H9 (cell line): ENCODE data around the gene GALT. TPM values are rescaled to one million over a fixed set of nuclear protein-coding genes. Genes with fewer than 3 reads are reported as not detected.

ENCODE experiments used
- DNase-seq: peaks from one replicate; pipeline ENCODE4 v3.0.0-alpha.2; 2017
- H2AFZ ChIP-seq: one replicate; pipeline ENCODE4 v1.6.1; 2013; ENCODE audit warnings: mild to moderate bottlenecking, low read length, control low read depth, moderate library complexity
- H2AK5ac ChIP-seq: 2 replicates; pipeline ENCODE4 v1.6.1; 2013; ENCODE audit warnings: low read length, control low read depth, mixed read lengths; ENCODE audit not compliant: insufficient read length
- H2BK120ac ChIP-seq: one replicate; pipeline ENCODE4 v1.6.1; 2013; ENCODE audit warnings: low read depth, mild to moderate bottlenecking, low read length, control low read depth, inconsistent platforms; ENCODE audit not compliant: poor library complexity, severe bottlenecking
- H2BK12ac ChIP-seq: 2 replicates; pipeline ENCODE4 v1.6.1; 2013; ENCODE audit warnings: low read length, control low read depth, mixed read lengths, low read depth; ENCODE audit not compliant: insufficient read length
- H2BK15ac ChIP-seq: 2 replicates; pipeline ENCODE4 v1.6.1; 2013; ENCODE audit warnings: low read depth, low read length, control low read depth
- H2BK20ac ChIP-seq: one replicate; pipeline ENCODE4 v1.6.1; 2013; ENCODE audit warnings: low read depth, mild to moderate bottlenecking, low read length, control low read depth, inconsistent platforms; ENCODE audit not compliant: poor library complexity, severe bottlenecking
- H2BK5ac ChIP-seq: 2 replicates; pipeline ENCODE4 v1.6.1; 2013; ENCODE audit warnings: low read length, control low read depth, mixed read lengths; ENCODE audit not compliant: insufficient read length
- H3K14ac ChIP-seq: 2 replicates; pipeline ENCODE4 v1.6.1; 2013; ENCODE audit warnings: low read length, control low read depth; ENCODE audit not compliant: insufficient read depth
- H3K18ac ChIP-seq: 2 replicates; pipeline ENCODE4 v1.6.1; 2013; ENCODE audit warnings: low read depth, mild to moderate bottlenecking, mixed read lengths, low read length, control low read depth; ENCODE audit not compliant: insufficient read length
- H3K23ac ChIP-seq: 2 replicates; pipeline ENCODE4 v1.6.1; 2013; ENCODE audit warnings: low read length, control low read depth, mixed read lengths, low read depth; ENCODE audit not compliant: insufficient read length
- H3K23me2 ChIP-seq: 2 replicates; pipeline ENCODE4 v1.6.1; 2013; ENCODE audit warnings: low read depth, mild to moderate bottlenecking, mixed read lengths, low read length, control low read depth; ENCODE audit not compliant: insufficient read length, poor library complexity, severe bottlenecking
- H3K27ac ChIP-seq: 2 replicates; pipeline ENCODE4 v1.5.1; 2013; ENCODE audit warnings: low read length, control low read depth, mixed read lengths, low read depth; ENCODE audit not compliant: insufficient read length
- H3K27me3 ChIP-seq: 2 replicates; pipeline ENCODE4 v1.6.1; 2013; ENCODE audit warnings: low read length, control low read depth, inconsistent platforms; ENCODE audit not compliant: insufficient read depth
- H3K4ac ChIP-seq: 2 replicates; pipeline ENCODE4 v1.6.1; 2013; ENCODE audit warnings: low read depth, mild to moderate bottlenecking, control low read depth, inconsistent platforms, low read length, moderate library complexity
- H3K4me1 ChIP-seq: 2 replicates; pipeline ENCODE4 v1.6.1; 2013; ENCODE audit warnings: low read length, control low read depth, inconsistent platforms; ENCODE audit not compliant: insufficient read depth
- H3K4me2 ChIP-seq: 2 replicates; pipeline ENCODE4 v1.6.1; 2013; ENCODE audit warnings: low read length, control low read depth, mixed read lengths; ENCODE audit not compliant: insufficient read length, insufficient read depth
- H3K56ac ChIP-seq: 2 replicates; pipeline ENCODE4 v1.6.1; 2013; ENCODE audit warnings: low read depth, mild to moderate bottlenecking, mixed read lengths, low read length, control low read depth; ENCODE audit not compliant: insufficient read length
- H3K79me1 ChIP-seq: 2 replicates; pipeline ENCODE4 v1.6.1; 2013; ENCODE audit warnings: low read depth, mild to moderate bottlenecking, moderate library complexity, low read length, control low read depth, inconsistent platforms; ENCODE audit not compliant: insufficient read depth, poor library complexity, severe bottlenecking
- H3K79me2 ChIP-seq: 2 replicates; pipeline ENCODE4 v1.6.1; 2013; ENCODE audit warnings: low read length, control low read depth, inconsistent platforms; ENCODE audit not compliant: insufficient read depth
- H3K9ac ChIP-seq: 2 replicates; pipeline ENCODE4 v1.6.1; 2013; ENCODE audit warnings: low read length, control low read depth, mixed read lengths; ENCODE audit not compliant: insufficient read length; ENCODE audit errors: extremely low read depth
- H3K9me3 ChIP-seq: one replicate; pipeline ENCODE4 v1.6.1; 2013; ENCODE audit warnings: low read depth, low read length, inconsistent platforms; ENCODE audit not compliant: control insufficient read depth
- H3T11ph ChIP-seq: one replicate; pipeline ENCODE4 v1.6.1; 2013; ENCODE audit warnings: mild to moderate bottlenecking, low read length, control low read depth, inconsistent platforms
- H4K20me1 ChIP-seq: one replicate; pipeline ENCODE4 v1.6.1; 2013; ENCODE audit not compliant: control insufficient read depth, insufficient read length, insufficient read depth
- H4K5ac ChIP-seq: 2 replicates; pipeline ENCODE4 v1.6.1; 2013; ENCODE audit warnings: low read depth, mild to moderate bottlenecking, mixed read lengths, low read length, control low read depth; ENCODE audit not compliant: insufficient read length
- H4K8ac ChIP-seq: replicated peaks from 2 replicates; pipeline ENCODE4 v1.6.1; 2013; ENCODE audit warnings: low read length, control low read depth, mixed read lengths, low read depth; ENCODE audit not compliant: insufficient read length
- H4K91ac ChIP-seq: 2 replicates; pipeline ENCODE4 v1.6.1; 2013; ENCODE audit warnings: low read depth, mild to moderate bottlenecking, moderate library complexity, mixed read lengths, low read length, control low read depth; ENCODE audit not compliant: insufficient read length
- H3K27ac Mint-ChIP-seq, 3 experiments: 2 replicates in 2 of 3; 3 replicates in 1 of 3; pipeline ENCODE4 v1.8.0; 2020 to 2021; ENCODE audit warnings: mixed read lengths in 3 of 3, mild to moderate bottlenecking in 1 of 3, moderate library complexity in 1 of 3
- H3K27me3 Mint-ChIP-seq: 2 replicates; pipeline ENCODE4 v1.8.0; 2021; ENCODE audit warnings: low read depth, mild to moderate bottlenecking, moderate library complexity, mixed read lengths
- H3K36me3 Mint-ChIP-seq, 3 experiments: 2 replicates in 2 of 3; 3 replicates in 1 of 3; pipeline ENCODE4 v1.8.0; 2020 to 2021; ENCODE audit warnings: low read depth in 3 of 3, mixed read lengths in 3 of 3; ENCODE audit not compliant: insufficient read depth in 1 of 3
- H3K4me1 Mint-ChIP-seq, 2 experiments: 2 replicates each; pipeline ENCODE4 v1.8.0; 2020; ENCODE audit warnings: mixed read lengths in 2 of 2
- H3K4me3 Mint-ChIP-seq, 2 experiments: 2 replicates in 1 of 2; 3 replicates in 1 of 2; pipeline ENCODE4 v1.8.0; 2020 to 2021; ENCODE audit warnings: mild to moderate bottlenecking in 2 of 2, mixed read lengths in 2 of 2, moderate library complexity in 1 of 2
- H3K9me3 Mint-ChIP-seq, 2 experiments: 2 replicates in 1 of 2; 3 replicates in 1 of 2; pipeline ENCODE4 v1.8.0; 2020; ENCODE audit warnings: mild to moderate bottlenecking in 2 of 2, mixed read lengths in 2 of 2, moderate library complexity in 1 of 2
- CTCF ChIP-seq: fragments of 200-600 bp; sonication (generic); conservative IDR thresholded peaks from 3 replicates; pipeline ENCODE4 v1.8.0; 2021; ENCODE audit warnings: antibody characterized with exemption, mild to moderate bottlenecking
- WGBS: extraction: QIAGEN DNeasy Blood & Tissue Kit; methylation state at CpG from one replicate; pipeline ENCODE4 v1.1.7; 2013; ENCODE audit warnings: missing lambda C conversion rate, low lambda C conversion rate, mixed read lengths; ENCODE audit not compliant: insufficient read length; ENCODE audit errors: extremely low coverage; 5-methylcytosine and 5-hydroxymethylcytosine counted together
- total RNA-seq: library from RNA; stranded (reverse); gene quantifications from 2 replicates; pipeline ENCODE4 v1.2.1, GENCODE V29; 2021

Gene GALT
- total RNA-seq, 1 experiment from 2014 or later, result 41.5 TPM

- H3K27ac ChIP-seq, result no peak overlapping the region
- H4K5ac ChIP-seq, result no peak overlapping the region
- H4K8ac ChIP-seq, result no peak overlapping the region
- no peak overlapping the region for H2BK12ac ChIP-seq
- Mint-ChIP-seq H3K9me3 (peaks cover 10 to 13% of the 10 kb centered on the region in 2 experiments), H3K27ac (no peak overlapping the region; a peak in 1 of 7 replicates), H3K4me3 (no peak overlapping the region), H3K27me3 (peaks cover 10% of the 10 kb centered on the region), H3K4me1 (peaks cover 5% of the 10 kb centered on the region in 2 experiments), H3K36me3 (peaks cover 24 to 27% (median 24%) of the 10 kb centered on the region in 3 experiments)
- H2AK5ac ChIP-seq, result no peak overlapping the region
- no peaks in the 10 kb centered on the region for H3K79me2 ChIP-seq
- no peaks in the 10 kb centered on the region for H3K27me3 ChIP-seq
- H2AFZ ChIP-seq, result no peak overlapping the region
- no peak overlapping the region for H4K91ac ChIP-seq
- WGBS, result no CpG with 5 or more reads among the region's 1 CpG
- no peak overlapping the region for H3K18ac ChIP-seq
- H3K79me1 ChIP-seq, result no peaks in the 10 kb centered on the region
- no peak overlapping the region for H3K14ac ChIP-seq
- H2BK20ac ChIP-seq, result no peak overlapping the region
- H3K4ac ChIP-seq, result no peak overlapping the region
- no peaks in the 10 kb centered on the region for H3K9me3 ChIP-seq
- no peak overlapping the region for H3K23ac ChIP-seq
- H3K4me1 ChIP-seq, result no peaks in the 10 kb centered on the region
- H3K4me2 ChIP-seq, result no peak overlapping the region
- H2BK120ac ChIP-seq, result no peak overlapping the region
- no peak for DNase-seq
- no peak overlapping the region for H2BK5ac ChIP-seq
- no peaks in the 10 kb centered on the region for H4K20me1 ChIP-seq
- no peak overlapping the region for H3K9ac ChIP-seq
- H3T11ph ChIP-seq, result no peak overlapping the region
- peaks cover under 1% of the 10 kb centered on the region for H3K23me2 ChIP-seq
- no peak for TF ChIP-seq CTCF
- H3K56ac ChIP-seq, result no peak overlapping the region
- H2BK15ac ChIP-seq, result no peak overlapping the region
Measured at GRCh38 chr9:34671307-34671706, 24.8 kb downstream of the GALT start.
